Activated CD8-positive, alpha-beta memory T cell treated with anti-CD3 and anti-CD28 coated beads for 48 hours (primary cell): ENCODE measurements around the gene LRRC15.

ENCODE experiments used
- DNase-seq, 3 experiments: peaks; one replicate each; pipeline ENCODE4 v3.0.0-alpha.2; 2020; ENCODE audit warnings: low read depth in 2 of 3, low spot score in 2 of 3

Gene LRRC15

DNA sequence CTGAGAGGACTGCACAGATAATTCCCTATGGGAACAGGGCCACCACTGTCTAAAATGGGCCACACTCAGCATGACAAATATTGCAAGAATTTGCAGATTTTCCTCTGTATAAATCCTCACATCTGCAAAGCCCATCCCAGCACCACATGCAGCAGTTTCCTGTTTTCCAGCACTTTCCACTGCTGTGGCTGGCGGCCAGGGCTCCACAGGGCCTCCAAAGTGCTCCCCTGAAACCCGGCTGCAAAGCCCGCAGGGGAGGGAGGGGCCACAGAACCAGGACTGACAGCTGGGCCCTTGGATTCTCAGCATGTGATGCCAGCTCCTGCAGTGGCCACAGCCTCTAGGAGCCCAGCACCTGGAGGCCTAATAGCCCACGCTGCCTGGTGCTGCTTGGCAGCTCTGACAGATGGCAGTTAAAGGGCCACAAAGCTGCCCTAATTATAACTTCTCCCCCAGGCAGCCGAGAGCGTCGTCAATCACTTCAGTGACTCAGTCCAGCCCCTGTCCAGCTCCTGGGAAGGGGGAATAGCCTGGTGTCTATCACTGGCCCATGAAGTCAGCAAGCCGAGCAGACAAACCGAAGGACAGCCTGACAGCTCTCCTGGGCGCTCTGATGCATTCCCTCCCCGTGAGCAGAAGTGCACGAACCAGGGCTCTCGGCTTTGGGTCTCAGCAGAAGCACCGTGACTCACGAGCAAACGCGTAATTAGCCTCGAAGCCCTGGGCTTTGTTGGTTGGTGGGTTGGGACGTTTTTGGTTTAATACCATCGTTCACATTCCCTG, 4.7 kb downstream of the LRRC15 start:
- no peak for DNase-seq

GRCh38 chr3:194364314-194364651, 5.3 kb downstream of the LRRC15 start:
- DNase-seq, result no peak

- no peak for DNase-seq
Observed at GRCh38 chr3:194360568-194360967, 9.0 kb downstream of the LRRC15 start.

- DNase-seq, result no peak
Observed at GRCh38 chr3:194357681-194358080, 11.9 kb downstream of the LRRC15 start.

DNA sequence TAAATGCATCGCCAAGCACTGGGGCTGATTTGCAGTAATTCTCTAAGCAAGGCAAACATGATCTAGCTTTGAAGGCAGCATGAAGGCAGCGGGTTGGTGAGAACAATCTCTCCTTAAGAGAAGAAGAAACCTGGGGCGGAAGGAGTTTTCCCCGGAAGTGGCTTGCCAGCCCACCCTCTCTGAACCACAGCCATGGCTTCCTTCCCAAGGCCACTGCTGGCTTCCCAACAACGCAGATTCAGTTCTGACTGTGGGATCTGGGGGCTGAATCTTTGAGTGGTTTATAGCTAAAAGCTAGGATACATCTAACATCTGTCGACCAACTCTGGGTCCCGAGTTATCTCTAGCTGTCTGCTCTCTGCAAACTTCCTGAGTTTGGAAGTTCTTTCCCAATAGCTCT, 14.2 kb downstream of the LRRC15 start:
- DNase-seq, result no peak

- no peak for DNase-seq
Observed at GRCh38 chr3:194354315-194354714, 15.2 kb downstream of the LRRC15 start.

- DNase-seq, result no peak
Observed at GRCh38 chr3:194352667-194353246, 16.8 kb downstream of the LRRC15 start.

DNA sequence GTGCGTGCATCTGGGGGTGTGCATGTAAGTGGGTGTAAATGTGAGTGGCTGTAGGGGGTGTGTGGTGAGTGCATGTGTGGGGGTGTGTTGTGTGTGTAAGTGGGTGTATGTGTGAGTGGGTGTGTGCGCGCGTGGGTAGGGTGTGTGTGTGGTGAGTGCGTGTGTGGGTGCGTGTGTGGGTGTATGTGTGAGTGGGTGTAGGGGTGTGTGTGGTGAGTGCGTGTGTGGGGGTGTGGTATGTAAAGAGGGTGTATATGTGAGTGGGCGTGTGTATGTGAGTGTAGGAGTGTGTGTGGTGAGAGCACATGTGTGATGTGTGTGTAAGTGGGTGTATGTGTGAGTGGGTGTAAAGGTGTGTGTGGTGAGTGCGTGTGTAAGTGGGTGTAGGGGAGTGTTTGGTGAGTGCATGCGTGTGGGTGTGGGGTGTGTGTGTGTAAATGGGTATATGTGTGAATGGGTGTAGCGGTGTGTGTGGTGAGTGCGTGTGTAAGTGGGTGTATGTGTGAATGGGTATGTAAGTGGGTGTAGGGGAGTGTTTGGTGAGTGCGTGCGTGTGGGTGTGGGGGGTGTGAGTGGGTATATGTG, 17.5 kb downstream of the LRRC15 start:
- no peak for DNase-seq

DNA sequence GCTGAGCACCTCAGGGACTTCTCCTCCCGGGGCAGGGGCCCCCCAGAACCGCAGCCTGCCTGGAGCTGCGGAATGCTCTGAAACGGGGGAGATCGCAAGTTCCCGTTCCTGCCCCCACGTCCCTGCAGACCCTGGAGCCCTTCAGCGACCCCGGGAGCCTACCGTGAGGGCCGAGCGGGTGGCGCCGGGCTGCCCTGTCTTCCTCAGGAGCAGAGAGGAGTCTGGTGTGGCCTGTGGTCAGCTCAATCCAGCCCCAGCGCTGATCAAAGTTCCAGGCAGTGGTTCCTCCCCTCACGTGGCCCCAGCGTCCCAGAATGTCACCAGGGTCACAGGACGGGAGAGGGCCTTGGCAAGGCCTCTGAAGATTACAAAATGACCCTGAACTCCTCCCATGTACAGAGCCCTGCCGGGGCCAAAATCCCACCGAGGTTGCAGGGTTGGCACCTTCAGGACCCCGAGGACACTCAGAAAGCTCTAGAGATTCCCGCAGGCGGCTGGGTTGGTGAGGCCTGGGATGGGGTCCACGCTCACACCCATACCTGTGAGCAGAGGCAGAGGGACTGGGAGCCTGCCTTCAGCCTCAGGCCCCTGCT, 18.4 kb downstream of the LRRC15 start, which contains the start of gene CPN2:
CPN2 (minus strand) TSS at position 249 of the 593 bp plus-strand sequence. CDS start 8,626 bp downstream, outside the sequence.
- DNase-seq, result no peak

GRCh38 chr3:194350726-194351071, 18.8 kb downstream of the LRRC15 start:
- no peak for DNase-seq

- DNase-seq, result no peak
Observed at GRCh38 chr3:194348354-194348753, 21.2 kb downstream of the LRRC15 start.

DNA sequence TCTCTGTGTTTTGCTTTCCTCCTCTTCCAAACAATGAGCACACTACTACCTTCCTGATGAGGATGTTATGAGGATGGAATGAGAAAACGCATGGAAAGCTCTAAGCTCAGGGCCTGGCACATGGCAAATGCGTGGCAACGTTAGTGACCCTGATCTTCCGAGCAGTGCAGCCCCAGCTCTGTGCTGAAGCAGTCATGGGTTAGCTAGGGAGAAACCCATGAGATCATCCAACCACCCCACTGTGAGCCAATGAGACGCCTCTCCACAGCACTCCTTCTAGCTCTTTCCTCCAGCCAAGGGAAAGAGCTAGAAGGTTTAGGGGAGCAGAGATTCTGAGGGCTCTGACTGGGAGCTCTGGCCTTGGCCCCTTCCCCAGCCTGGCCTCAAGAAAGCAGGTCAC, 22.9 kb downstream of the LRRC15 start:
- no peak for DNase-seq

- DNase-seq, result no peak
Observed at GRCh38 chr3:194346035-194346434, 23.5 kb downstream of the LRRC15 start.

DNA sequence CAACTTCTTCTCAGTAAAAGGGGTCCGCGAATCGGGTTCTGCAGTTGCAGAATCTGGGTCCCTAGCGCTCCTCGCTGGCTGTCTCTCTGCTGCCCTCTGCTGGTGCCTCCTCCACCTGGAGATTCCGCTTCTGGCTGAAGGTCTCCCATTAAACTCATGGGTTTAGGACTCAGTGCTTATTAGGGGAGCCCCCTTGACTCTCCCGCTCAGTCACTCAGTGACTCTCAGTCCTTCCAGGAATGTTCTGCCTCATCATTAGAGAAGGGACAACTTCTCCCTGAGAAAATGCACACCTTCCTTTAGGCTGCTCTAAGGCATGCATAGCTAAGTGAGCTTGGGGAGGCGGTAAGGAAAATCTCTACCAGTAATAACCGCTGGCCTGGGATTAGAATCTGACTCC, 25.5 kb downstream of the LRRC15 start:
- peak; percentile 31 to 58 (median 47) for DNase-seq

DNA sequence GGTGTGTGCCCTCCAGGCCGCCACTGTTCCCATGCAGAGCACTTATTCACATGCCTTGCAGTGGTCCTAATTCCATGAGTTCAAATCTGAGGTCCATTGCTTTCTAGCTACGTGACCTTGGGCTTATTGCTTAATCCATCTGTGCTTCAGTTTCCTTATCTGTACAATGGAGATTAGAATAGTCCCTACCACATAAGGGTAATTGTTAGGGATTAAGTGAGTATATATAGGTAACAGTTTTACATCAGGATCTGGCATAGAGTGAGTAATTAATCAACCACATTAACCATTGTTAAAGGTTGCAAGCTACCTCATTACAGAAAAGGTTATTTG, 26.0 kb downstream of the LRRC15 start:
- DNase-seq, result no peak

DNA sequence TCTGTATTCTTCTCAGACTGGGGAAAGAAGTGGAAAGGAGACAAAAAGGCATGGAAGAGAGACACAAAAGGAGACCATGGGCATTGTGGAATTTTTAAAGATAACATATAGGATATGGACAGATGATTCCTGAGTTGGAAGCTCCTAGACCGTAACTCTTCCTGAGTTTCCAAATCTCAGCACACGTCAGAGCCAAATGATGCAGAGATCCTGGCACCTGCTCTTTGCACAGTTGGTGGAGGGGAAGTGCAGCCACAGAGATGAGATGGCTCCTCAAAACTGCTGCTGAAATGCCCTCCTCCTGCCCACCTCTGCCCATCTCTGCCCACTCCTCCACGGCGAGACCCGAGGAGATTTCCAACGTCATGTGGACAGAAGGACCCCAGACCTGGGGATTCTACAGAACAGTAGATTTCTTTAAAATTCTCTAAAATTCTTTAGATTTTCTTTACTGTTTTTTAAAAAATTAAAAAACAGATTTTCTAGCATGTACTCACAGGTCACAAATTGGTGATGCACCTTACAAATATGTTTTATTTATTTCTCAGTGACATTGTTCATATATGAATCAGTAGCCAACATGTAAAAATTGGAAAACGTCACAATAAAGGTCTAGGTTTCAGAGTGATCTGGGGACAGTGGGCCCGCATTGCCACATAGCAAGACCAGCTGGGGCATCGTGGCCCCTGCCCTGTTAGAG, 26.5 kb downstream of the LRRC15 start:
- DNase-seq, result no peak

DNA sequence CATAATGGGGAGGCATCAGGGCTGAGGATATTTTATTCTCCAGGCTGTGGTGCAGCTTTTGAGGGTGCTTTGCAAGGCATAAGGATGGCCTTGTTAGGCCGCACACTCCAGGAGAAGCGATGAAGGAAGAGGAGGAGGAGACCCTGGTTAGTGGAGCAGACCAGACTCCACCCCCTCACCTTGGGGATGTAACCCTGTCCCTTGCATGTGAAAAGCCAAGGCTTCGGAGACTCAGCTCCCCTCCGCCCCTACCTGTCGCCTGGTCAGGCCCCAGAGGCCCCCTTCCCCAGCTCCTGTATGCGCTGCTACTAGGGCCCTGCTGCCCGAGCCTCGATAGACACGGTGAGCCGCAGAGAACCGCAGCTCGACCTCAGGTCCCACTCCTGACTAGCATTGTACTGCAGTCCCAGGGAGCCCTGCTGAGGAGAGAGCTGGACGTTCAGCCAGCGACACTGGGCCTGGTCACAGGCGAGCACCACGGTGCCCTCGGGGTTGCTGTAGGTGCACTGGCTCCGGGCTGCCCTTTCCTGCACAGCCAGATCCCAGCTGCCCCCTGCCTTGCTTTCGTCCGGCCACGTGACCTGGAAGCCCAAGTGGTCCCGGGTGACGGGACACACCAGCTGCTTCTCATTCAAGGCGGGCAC, 28.7 kb downstream of the LRRC15 start:
- no peak for DNase-seq

GRCh38 chr3:194339840-194340239, 29.7 kb downstream of the LRRC15 start:
- no peak for DNase-seq

- no peak for DNase-seq
Observed at GRCh38 chr3:194339356-194339755, 30.2 kb downstream of the LRRC15 start.

GRCh38 chr3:194337965-194338753, 31.4 kb downstream of the LRRC15 start:
- DNase-seq, result no peak
